T-helper 2 cell treated with Interferon-gamma antibody and Interleukin-4, amounts not matched to agents 100 ng/mL and 5 ng/mL, for 36 hours (primary cell): ENCODE data around the gene MAP3K5. TPM values are rescaled to one million over a fixed set of nuclear protein-coding genes. Genes with fewer than 3 reads are reported as not detected.
"Not testable (repeated sequence)": the region's sequence is repeated elsewhere in the genome, so short reads cannot be mapped to it uniquely, and the experiment has no call there.

ENCODE experiments used
- intact Hi-C: fragments of 100-400 bp; cut with micrococcal nuclease; formaldehyde crosslinking; loops from one replicate; pipeline ENCODE4 v1.15.1; 2023
- total RNA-seq: library from RNA; stranded (reverse); gene quantifications from 2 replicates; pipeline ENCODE4 v1.2.3, GENCODE V29; 2022

Gene MAP3K5
- total RNA-seq, 1 donor from 2014 or later, result 24.4 TPM

GRCh38 chr6:136696238-136696637, 96.0 kb downstream of the MAP3K5 start:
- intact Hi-C loops, result no loop called here

GRCh38 chr6:136695412-136695811, 96.9 kb downstream of the MAP3K5 start:
- intact Hi-C loops, result no loop called here

GRCh38 chr6:136693090-136693489, 99.2 kb downstream of the MAP3K5 start:
- intact Hi-C loops, result no loop called here

GRCh38 chr6:136687894-136688293, 104.4 kb downstream of the MAP3K5 start:
- intact Hi-C loops, result not testable (repeated sequence)

- intact Hi-C loops, result no loop called here
These were observed 106.7 kb downstream of the MAP3K5 start for GRCh38 chr6:136685540-136686108.

- intact Hi-C loops, result no loop called here
These were observed 107.8 kb downstream of the MAP3K5 start for GRCh38 chr6:136684466-136684865.

GRCh38 chr6:136683209-136683941, 108.9 kb downstream of the MAP3K5 start:
- intact Hi-C loops, result no loop called here

- intact Hi-C loops, result no loop called here
These were observed 110.0 kb downstream of the MAP3K5 start for GRCh38 chr6:136682292-136682691.

GRCh38 chr6:136677822-136678221, 114.5 kb downstream of the MAP3K5 start:
- intact Hi-C loops, result no loop called here

- intact Hi-C loops, result no loop called here
These were observed 114.9 kb downstream of the MAP3K5 start for GRCh38 chr6:136677344-136677743.

GRCh38 chr6:136676075-136676474, 116.2 kb downstream of the MAP3K5 start:
- intact Hi-C loops, result no loop called here

- intact Hi-C loops, result no loop called here
These were observed 118.7 kb downstream of the MAP3K5 start for GRCh38 chr6:136673571-136673970.

GRCh38 chr6:136672144-136672543, 120.1 kb downstream of the MAP3K5 start:
- intact Hi-C loops, result no loop called here

GRCh38 chr6:136669299-136669699, 123.0 kb downstream of the MAP3K5 start:
- intact Hi-C loops, result no loop called here

- intact Hi-C loops, result no loop called here
These were observed 123.7 kb downstream of the MAP3K5 start for GRCh38 chr6:136668571-136668970.

GRCh38 chr6:136666041-136666440, 126.2 kb downstream of the MAP3K5 start:
- intact Hi-C loops, result no loop called here

- intact Hi-C loops, result no loop called here
These were observed 129.7 kb downstream of the MAP3K5 start for GRCh38 chr6:136662347-136663237.

- intact Hi-C loops, result no loop called here
These were observed 131.6 kb downstream of the MAP3K5 start for GRCh38 chr6:136660727-136661126.

- intact Hi-C loops, result no loop called here
These were observed 132.2 kb downstream of the MAP3K5 start for GRCh38 chr6:136659991-136660499.

- intact Hi-C loops, result no loop called here
These were observed 133.6 kb downstream of the MAP3K5 start for GRCh38 chr6:136658711-136659110.

GRCh38 chr6:136657666-136658065, 134.6 kb downstream of the MAP3K5 start:
- intact Hi-C loops, result no loop called here

- intact Hi-C loops, result no loop called here
These were observed 136.2 kb downstream of the MAP3K5 start for GRCh38 chr6:136656121-136656520.
